SK-N-SH (cell line): ENCODE results near the gene SLC12A7. TPM values are rescaled to one million over a fixed set of nuclear protein-coding genes. Genes with fewer than 3 reads are reported as not detected.
A peak's percentile ranks its signal among the peaks of the same experiment; 100 is the strongest.

Experiments
- CTCF ChIA-PET: fragments of 300-600, 350-600 bp; formaldehyde crosslinking; extraction: SDS; loops from one replicate; lab custom pipeline; 2021; lab: Yijun Ruan, JAX
- POLR2A ChIA-PET: fragments of 350-600 bp; sonication (Branson Sonifier 250); formaldehyde crosslinking; extraction: SDS; loops from one replicate; lab custom pipeline; 2020; ENCODE audit warnings: antibody characterized with exemption, inconsistent platforms; lab: Yijun Ruan, JAX
- DNase-seq: peaks from one replicate; pipeline ENCODE4 v3.0.0; 2012
- H2AFZ ChIP-seq: fragments of 200-600 bp; sonication (generic); 2 replicates; pipeline ENCODE4 v1.8.1; 2016; ENCODE audit warnings: antibody characterized with exemption, mild to moderate bottlenecking, low read depth
- H3F3A ChIP-seq: fragments of 200-600 bp; sonication (generic); replicated peaks from 2 replicates; pipeline ENCODE3; 2016; ENCODE audit warnings: antibody characterized with exemption, mild to moderate bottlenecking; ENCODE audit not compliant: insufficient read depth
- H3K27ac ChIP-seq, 2 experiments: fragments of 200-500 bp in 1 of 2; fragments of 200-600 bp in 1 of 2; sonication (Bioruptor generic) in 1 of 2; sonication (generic), shearing (Covaris generic) in 1 of 2; 2 replicates each; pipeline versions ENCODE4 v1.5.1 to v1.6.1; 2014 to 2016; ENCODE audit warnings: low read depth in 2 of 2, inconsistent platforms in 1 of 2, low read length in 1 of 2, mild to moderate bottlenecking in 1 of 2, mixed read lengths in 1 of 2
- H3K27me3 ChIP-seq: fragments of 200-600 bp; sonication (generic), shearing (Covaris generic); 2 replicates; pipeline ENCODE4 v1.6.1; 2016; ENCODE audit warnings: mixed run types; ENCODE audit not compliant: insufficient read depth
- H3K36me3 ChIP-seq, 2 experiments: fragments of 200-500 bp in 1 of 2; fragments of 200-600 bp in 1 of 2; sonication (Bioruptor generic) in 1 of 2; sonication (generic) in 1 of 2; replicated peaks in 1 of 2; 2 replicates each; pipeline versions ENCODE3 to v1.5.1; 2014 to 2016; ENCODE audit warnings: low read length in 1 of 2, mild to moderate bottlenecking in 1 of 2; ENCODE audit not compliant: insufficient read depth in 2 of 2, control insufficient read depth in 1 of 2
- H3K4me1 ChIP-seq, 2 experiments: fragments of 200-500 bp in 1 of 2; fragments of 200-600 bp in 1 of 2; sonication (Bioruptor generic) in 1 of 2; sonication (generic), shearing (Covaris generic) in 1 of 2; 2 replicates each; pipeline versions ENCODE4 v1.5.1 to v1.6.1; 2014 to 2016; ENCODE audit warnings: low read depth in 1 of 2, low read length in 1 of 2, mixed run types in 1 of 2; ENCODE audit not compliant: insufficient read depth in 2 of 2, control insufficient read depth in 1 of 2
- H3K4me2 ChIP-seq: fragments of 200-600 bp; sonication (generic), shearing (Covaris generic); 2 replicates; pipeline ENCODE4 v1.6.1; 2017; ENCODE audit warnings: mixed run types
- H3K4me3 ChIP-seq, 2 experiments: fragments of 200-500 bp in 1 of 2; fragments of 200-600 bp in 1 of 2; sonication (Bioruptor generic) in 1 of 2; sonication (generic), shearing (Covaris generic) in 1 of 2; 2 replicates each; pipeline versions ENCODE4 v1.5.1 to v1.8.1; 2014 to 2016; ENCODE audit warnings: low read depth in 2 of 2, inconsistent platforms in 1 of 2, low read length in 1 of 2, mild to moderate bottlenecking in 1 of 2, mixed read lengths in 1 of 2, moderate library complexity in 1 of 2
- H3K79me2 ChIP-seq: fragments of 200-600 bp; sonication (generic); 2 replicates; pipeline ENCODE4 v1.8.1; 2017; ENCODE audit warnings: mild to moderate bottlenecking; ENCODE audit not compliant: insufficient read depth
- H3K9ac ChIP-seq: fragments of 200-600 bp; sonication (generic); 2 replicates; pipeline ENCODE4 v1.6.1; 2017; ENCODE audit warnings: mixed run types
- H3K9me2 ChIP-seq: fragments of 200-600 bp; sonication (generic); 2 replicates; pipeline ENCODE4 v1.6.1; 2017; ENCODE audit warnings: mixed run types
- H3K9me3 ChIP-seq: fragments of 200-600 bp; sonication (generic); 2 replicates; pipeline ENCODE4 v1.6.1; 2017; ENCODE audit warnings: mixed run types, mild to moderate bottlenecking, moderate library complexity
- H4K20me1 ChIP-seq: fragments of 200-600 bp; sonication (generic); 2 replicates; pipeline ENCODE4 v1.6.1; 2017; ENCODE audit warnings: mild to moderate bottlenecking, mixed run types; ENCODE audit not compliant: insufficient read depth
- CTCF ChIP-seq: fragments of 200-600 bp; sonication (generic); IDR thresholded peaks from 2 replicates; pipeline ENCODE4 v1.6.1; 2017; ENCODE audit warnings: antibody characterized with exemption, mild to moderate bottlenecking, moderate library complexity
- ELF1 ChIP-seq: IDR thresholded peaks from 2 replicates; pipeline ENCODE4 v1.4.0; 2012
- EP300 ChIP-seq, 2 experiments: IDR thresholded peaks; 2 replicates each; pipeline versions ENCODE4 v1.4.0 to v1.6.1; 2012; ENCODE audit warnings: borderline replicate concordance in 1 of 2, low read depth in 1 of 2, low read length in 1 of 2
- EZH2phosphoT487 ChIP-seq: fragments of 200-600 bp; sonication (generic); IDR thresholded peaks from 2 replicates; pipeline ENCODE4 v1.6.1; 2017; ENCODE audit warnings: low read depth, mixed run types, mild to moderate bottlenecking, antibody characterized with exemption, moderate library complexity, borderline replicate concordance
- IRF3 ChIP-seq: fragments of 150-350 bp; IDR thresholded peaks from 2 replicates; pipeline ENCODE4 v1.6.1; 2016; ENCODE audit warnings: mild to moderate bottlenecking, low read depth, low read length
- MAX ChIP-seq: IDR thresholded peaks from 2 replicates; pipeline ENCODE4 v1.4.0; 2012; ENCODE audit warnings: low read depth
- MEF2A ChIP-seq: IDR thresholded peaks from 2 replicates; pipeline ENCODE4 v1.4.0; 2012; ENCODE audit warnings: low read depth, borderline replicate concordance
- POLR2AphosphoS5 ChIP-seq: IDR thresholded peaks from 2 replicates; pipeline ENCODE4 v1.6.1; 2012; ENCODE audit warnings: low read depth, low read length
- REST ChIP-seq: IDR thresholded peaks from 2 replicates; pipeline ENCODE4 v1.6.1; 2012; ENCODE audit warnings: mild to moderate bottlenecking, low read depth, low read length, moderate library complexity
- SMC3 ChIP-seq: IDR thresholded peaks from 2 replicates; pipeline ENCODE4 v1.6.1; 2012; ENCODE audit warnings: low read depth, low read length, improper control_type of control experiment
- TCF12 ChIP-seq: IDR thresholded peaks from 2 replicates; pipeline ENCODE4 v1.4.0; 2012
- YY1 ChIP-seq: IDR thresholded peaks from 2 replicates; pipeline ENCODE4 v1.4.0; 2012; ENCODE audit warnings: low read depth, mild to moderate bottlenecking
- ZBTB33 ChIP-seq: IDR thresholded peaks from 2 replicates; pipeline ENCODE4 v1.4.0; 2012; ENCODE audit warnings: low read depth, borderline replicate concordance
- WGBS: methylation state at CpG from one replicate; pipeline ENCODE4 v1.1.6; 2017; ENCODE audit warnings: low lambda C conversion rate; 5-methylcytosine and 5-hydroxymethylcytosine counted together
- polyA plus RNA-seq, 3 experiments: library from polyadenylated mRNA; depleted of rRNA; stranded (reverse); fragments of >200 nt; gene quantifications; 2 replicates each; pipeline ENCODE4 v1.2.3, GENCODE V29; 2012

SLC12A7 gene
- polyA plus RNA-seq, 1 of the 3 experiments (the other 2 are of a cell fraction): 2.6 TPM

GRCh38 chr5:1005249-1005851, 106.5 kb downstream of the SLC12A7 start:
- ChIA-PET POLR2A (interaction anchor here (0.6 kb wide), 1 partner anchor 203 kb away, joined by 3 read pairs; no protein-coding TSS in a partner anchor), CTCF (interaction anchor here (0.7 to 4.0 kb wide), 10 partner anchors 9 to 180 kb away, joined by 3 to 22 read pairs (median 4); no protein-coding TSS in a partner anchor)
- no peaks in the 10 kb centered on the region for H3K79me2 ChIP-seq
- WGBS: 70% methylated on average over 7 of the region's 47 CpGs
- H3K9me3 ChIP-seq: no peaks in the 10 kb centered on the region
- no peak overlapping the region for H3K27ac ChIP-seq
- no peak overlapping the region for H2AFZ ChIP-seq
- no peaks in the 10 kb centered on the region for H3K36me3 ChIP-seq
- TF ChIP-seq MEF2A: no peak
- TF ChIP-seq REST: no peak
- TF ChIP-seq ELF1: no peak
- TF ChIP-seq MAX: no peak
- TF ChIP-seq CTCF: no peak
- no peak for TF ChIP-seq TCF12
- TF ChIP-seq SMC3: no peak
- no peak for TF ChIP-seq IRF3
- TF ChIP-seq ZBTB33: no peak
- no peak for TF ChIP-seq POLR2AphosphoS5
- no peak for TF ChIP-seq EZH2phosphoT487
- TF ChIP-seq EP300 (IDR thresholded peaks at IDR 0.05; ENCODE audit: borderline replicate concordance in 1 of 2, low read depth in 1 of 2, low read length in 1 of 2): no peak
- no peak for TF ChIP-seq YY1
- TF ChIP-seq, all 33 proteins: peak for 0
- no peaks in the 10 kb centered on the region for H3F3A ChIP-seq
- peak overlapping the region; percentile 31 to 37; a peak in 1 of 4 replicates for H3K4me3 ChIP-seq
- no peak overlapping the region for H3K9ac ChIP-seq
- no peaks in the 10 kb centered on the region for H3K9me2 ChIP-seq
- H3K27me3 ChIP-seq: peaks cover 61% of the 10 kb centered on the region
- peak overlapping the region; percentile 47; the same call in 1 of the 2 replicates for H3K4me2 ChIP-seq
- DNase-seq: no peak
- peaks cover 0 to 2% of the 10 kb centered on the region in 2 experiments; a peak in 1 of 4 replicates for H3K4me1 ChIP-seq
- no peaks in the 10 kb centered on the region for H4K20me1 ChIP-seq
